GM12875 (cell line): ENCODE results near the gene SLC9A3.
"Not testable (repeated sequence)": the region's sequence is repeated elsewhere in the genome, so short reads cannot be mapped to it uniquely, and the experiment has no call there.

ENCODE experiments used
- H3K4me3 ChIP-seq: one replicate; pipeline ENCODE4 v1.5.1; 2011; ENCODE audit warnings: low read depth, low read length, control low read depth
- CTCF ChIP-seq: IDR thresholded peaks from 2 replicates; pipeline ENCODE4 v1.5.1; 2011; ENCODE audit warnings: low read depth, mild to moderate bottlenecking, control low read depth, inconsistent platforms, low read length, moderate library complexity, borderline replicate concordance; ENCODE audit not compliant: insufficient read depth

SLC9A3 gene

GRCh38 chr5:565782-566440 is 41.7 kb upstream of the SLC9A3 start:
- TF ChIP-seq CTCF: no peak
- H3K4me3 ChIP-seq: no peak overlapping the region

GRCh38 chr5:561408-561807 is 37.2 kb upstream of the SLC9A3 start:
- TF ChIP-seq CTCF: no peak
- no peak overlapping the region for H3K4me3 ChIP-seq

GRCh38 chr5:560792-561166 is 36.5 kb upstream of the SLC9A3 start:
- H3K4me3 ChIP-seq: no peak overlapping the region
- no peak for TF ChIP-seq CTCF

GRCh38 chr5:558871-559503 is 34.7 kb upstream of the SLC9A3 start:
- no peak overlapping the region for H3K4me3 ChIP-seq
- TF ChIP-seq CTCF: no peak

- TF ChIP-seq CTCF: no peak
Observed at GRCh38 chr5:558326-558725, 34.1 kb upstream of the SLC9A3 start.

GRCh38 chr5:557917-558316 is 33.7 kb upstream of the SLC9A3 start:
- H3K4me3 ChIP-seq: not testable (repeated sequence)

More at GRCh38 chr5:558326-558725, 34.1 kb upstream of the SLC9A3 start:
- H3K4me3 ChIP-seq: no peak overlapping the region

- no peak for TF ChIP-seq CTCF
- H3K4me3 ChIP-seq: no peak overlapping the region
Observed at GRCh38 chr5:556909-557441, 32.7 kb upstream of the SLC9A3 start.
